ENCODE measurements around the gene C22orf42. TPM values are rescaled to one million over a fixed set of nuclear protein-coding genes. Genes with fewer than 3 reads are reported as not detected.

Gene C22orf42
- total and polyA plus RNA-seq, 4 donors = 0.05 TPM; not detected in 3

DNA sequence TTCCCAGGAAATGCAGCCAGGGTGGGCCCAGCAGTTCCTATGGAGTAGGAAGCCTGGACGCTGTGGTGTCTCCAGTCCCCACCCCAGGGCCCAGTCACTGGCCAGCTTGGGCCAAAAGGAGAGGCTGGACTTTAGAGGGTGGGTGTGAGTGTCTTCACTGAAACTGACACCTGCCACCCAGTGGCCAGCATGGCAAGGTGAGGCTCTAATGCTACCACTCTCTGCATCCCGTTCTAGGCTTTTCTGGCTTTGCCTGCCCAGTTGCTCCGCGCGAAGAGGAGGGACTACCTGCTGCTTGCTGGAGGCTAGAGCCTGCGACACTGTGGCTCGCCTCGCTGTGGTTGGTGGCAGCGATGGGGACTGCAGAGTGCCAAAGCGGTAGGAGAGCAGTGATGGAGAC is 35.4 kb downstream of the C22orf42 start:
- no peak overlapping the region for H3K27ac ChIP-seq (ENCODE audit: low read depth in 1 of 2, low read length in 1 of 2)
- TF ChIP-seq, protein P1, sequence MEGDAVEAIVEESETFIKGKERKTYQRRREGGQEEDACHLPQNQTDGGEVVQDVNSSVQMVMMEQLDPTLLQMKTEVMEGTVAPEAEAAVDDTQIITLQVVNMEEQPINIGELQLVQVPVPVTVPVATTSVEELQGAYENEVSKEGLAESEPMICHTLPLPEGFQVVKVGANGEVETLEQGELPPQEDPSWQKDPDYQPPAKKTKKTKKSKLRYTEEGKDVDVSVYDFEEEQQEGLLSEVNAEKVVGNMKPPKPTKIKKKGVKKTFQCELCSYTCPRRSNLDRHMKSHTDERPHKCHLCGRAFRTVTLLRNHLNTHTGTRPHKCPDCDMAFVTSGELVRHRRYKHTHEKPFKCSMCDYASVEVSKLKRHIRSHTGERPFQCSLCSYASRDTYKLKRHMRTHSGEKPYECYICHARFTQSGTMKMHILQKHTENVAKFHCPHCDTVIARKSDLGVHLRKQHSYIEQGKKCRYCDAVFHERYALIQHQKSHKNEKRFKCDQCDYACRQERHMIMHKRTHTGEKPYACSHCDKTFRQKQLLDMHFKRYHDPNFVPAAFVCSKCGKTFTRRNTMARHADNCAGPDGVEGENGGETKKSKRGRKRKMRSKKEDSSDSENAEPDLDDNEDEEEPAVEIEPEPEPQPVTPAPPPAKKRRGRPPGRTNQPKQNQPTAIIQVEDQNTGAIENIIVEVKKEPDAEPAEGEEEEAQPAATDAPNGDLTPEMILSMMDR (IDR thresholded peaks at IDR 0.05; ENCODE audit: control extremely low read depth, extremely low read depth) = no peak
- 79 to 81% methylated on average over 10 of the region's 10 CpGs for WGBS, 2 donors
- no peak overlapping the region for H3K4me3 ChIP-seq
- H3K27me3 ChIP-seq (ENCODE audit: control insufficient read depth in 3 of 3, insufficient read depth in 3 of 3, low read length in 2 of 3) = no peaks in the 10 kb centered on the region
- H3K36me3 ChIP-seq (ENCODE audit: control insufficient read depth in 4 of 4, insufficient read depth in 4 of 4, low read length in 4 of 4) = no peaks in the 10 kb centered on the region
- H3K9ac ChIP-seq (ENCODE audit: insufficient read depth in 1 of 2, low read length in 2 of 2) = no peak overlapping the region
- peaks cover 0 to 2% (median 0%) of the 10 kb centered on the region in 4 donors for H3K9me3 ChIP-seq (ENCODE audit: control insufficient read depth in 4 of 4, insufficient read depth in 3 of 4, low read length in 3 of 4)
- DNase-seq (no peak), ATAC-seq (ENCODE audit: insufficient read depth, low FRiP score) (no peak)
- H3K4me1 ChIP-seq (ENCODE audit: control insufficient read depth in 5 of 5, insufficient read depth in 5 of 5, low read length in 5 of 5) = no peaks in the 10 kb centered on the region

DNA sequence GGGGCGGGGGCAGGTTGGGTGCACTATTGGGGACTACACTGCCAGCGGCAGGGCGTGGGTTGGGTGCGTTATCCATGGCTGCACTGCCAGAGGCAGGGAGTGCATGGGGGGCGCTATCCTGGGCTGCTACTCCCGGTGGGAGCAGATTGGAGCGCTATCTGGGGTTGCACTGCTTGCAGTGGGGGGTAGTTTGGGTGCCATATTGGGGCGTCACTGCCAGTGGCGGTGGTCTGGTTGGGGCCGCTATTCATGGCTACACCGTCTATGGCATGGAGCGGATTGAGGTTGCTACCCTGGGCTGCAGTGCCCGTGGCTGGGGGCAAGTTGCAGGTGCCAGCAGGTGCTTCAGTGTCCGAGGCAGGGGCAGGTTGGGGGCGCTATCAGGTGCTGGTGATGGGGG is 36.2 kb downstream of the C22orf42 start:
- H3K9me3 ChIP-seq (ENCODE audit: control insufficient read depth in 4 of 4, insufficient read depth in 3 of 4, low read length in 3 of 4) = peaks cover 0 to 2% (median 0%) of the 10 kb centered on the region in 4 donors
- H3K4me1 ChIP-seq (ENCODE audit: control insufficient read depth in 5 of 5, insufficient read depth in 5 of 5, low read length in 5 of 5) = no peaks in the 10 kb centered on the region
- DNase-seq (no peak), ATAC-seq (ENCODE audit: insufficient read depth, low FRiP score) (no peak)
- no peak overlapping the region for H3K9ac ChIP-seq (ENCODE audit: insufficient read depth in 1 of 2, low read length in 2 of 2)
- H3K36me3 ChIP-seq (ENCODE audit: control insufficient read depth in 4 of 4, insufficient read depth in 4 of 4, low read length in 4 of 4) = no peaks in the 10 kb centered on the region
- H3K27ac ChIP-seq (ENCODE audit: low read depth in 1 of 2, low read length in 1 of 2) = no peak overlapping the region
- 94 to 96% methylated on average over 14 to 15 of the region's 15 CpGs for WGBS, 2 donors
- no peak overlapping the region for H3K4me3 ChIP-seq
- H3K27me3 ChIP-seq (ENCODE audit: control insufficient read depth in 3 of 3, insufficient read depth in 3 of 3, low read length in 2 of 3) = no peaks in the 10 kb centered on the region
- TF ChIP-seq, protein P1 (IDR thresholded peaks at IDR 0.05; ENCODE audit: control extremely low read depth, extremely low read depth) = no peak

DNA sequence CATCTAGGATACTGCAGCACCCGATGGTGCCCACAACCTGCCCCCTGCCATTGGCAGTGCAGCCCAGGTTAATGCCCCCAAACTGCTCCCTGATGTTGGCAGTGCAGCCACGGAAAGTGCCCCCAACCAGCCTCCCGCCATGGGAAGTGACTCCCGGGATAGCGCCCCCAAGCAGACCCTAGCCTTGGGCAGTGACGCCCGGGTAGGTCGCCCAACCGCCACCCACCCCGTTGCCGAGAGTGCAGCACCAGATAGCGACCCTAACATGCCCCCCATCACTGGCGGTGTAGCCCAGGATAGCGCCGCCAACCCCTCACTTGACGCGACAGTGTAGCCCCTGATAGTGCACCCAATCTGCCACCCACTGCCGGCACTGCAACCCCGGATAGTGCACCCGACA is 38.5 kb downstream of the C22orf42 start:
- Histone ChIP-seq H3K9me3 (ENCODE audit: control insufficient read depth in 4 of 4, insufficient read depth in 3 of 4, low read length in 3 of 4) (peaks cover 0 to 2% (median 0%) of the 10 kb centered on the region in 4 donors), H3K9ac (ENCODE audit: insufficient read depth in 1 of 2, low read length in 2 of 2) (no peak overlapping the region), H3K27ac (ENCODE audit: low read depth in 1 of 2, low read length in 1 of 2) (no peak overlapping the region), H3K4me1 (ENCODE audit: control insufficient read depth in 5 of 5, insufficient read depth in 5 of 5, low read length in 5 of 5) (no peaks in the 10 kb centered on the region), H3K27me3 (ENCODE audit: control insufficient read depth in 3 of 3, insufficient read depth in 3 of 3, low read length in 2 of 3) (no peaks in the 10 kb centered on the region), H3K36me3 (ENCODE audit: control insufficient read depth in 4 of 4, insufficient read depth in 4 of 4, low read length in 4 of 4) (no peaks in the 10 kb centered on the region), H3K4me3 (no peak overlapping the region)
- ATAC-seq (ENCODE audit: insufficient read depth, low FRiP score) (no peak), DNase-seq (no peak)
- TF ChIP-seq, protein P1 (IDR thresholded peaks at IDR 0.05; ENCODE audit: control extremely low read depth, extremely low read depth) = no peak
- WGBS, 2 donors = 94 to 97% methylated on average over 19 to 20 of the region's 20 CpGs

Data from lung (tissue), 12 donors.